Liver (tissue), 9 donors: ENCODE measurements around the gene TNS1. TPM values are rescaled to one million over a fixed set of nuclear protein-coding genes. Genes with fewer than 3 reads are reported as not detected.

Experiments
- DNase-seq: peaks from one replicate; pipeline ENCODE4 v3.0.0-alpha.2; 2017; ENCODE audit warnings: low spot score
- H3K27ac ChIP-seq, 2 donors: one replicate each; pipeline ENCODE4 v1.7.0; 2013; ENCODE audit warnings: inconsistent platforms in 2 of 2, low read length in 2 of 2, control low read depth in 1 of 2, low read depth in 1 of 2, mild to moderate bottlenecking in 1 of 2
- H3K27me3 ChIP-seq, 4 donors: one replicate each; pipeline versions ENCODE4 v1.6.1 to v1.7.0; 2013; ENCODE audit warnings: low read length in 3 of 4, inconsistent platforms in 1 of 4, mild to moderate bottlenecking in 1 of 4, moderate library complexity in 1 of 4; ENCODE audit not compliant: control insufficient read depth in 4 of 4, insufficient read depth in 4 of 4
- H3K36me3 ChIP-seq, 4 donors: one replicate each; pipeline versions ENCODE4 v1.6.1 to v1.7.0; 2013; ENCODE audit warnings: low read length in 3 of 4, mild to moderate bottlenecking in 3 of 4, low read depth in 1 of 4, moderate library complexity in 1 of 4; ENCODE audit not compliant: control insufficient read depth in 4 of 4, insufficient read depth in 3 of 4
- H3K4me1 ChIP-seq, 4 donors: one replicate each; pipeline versions ENCODE4 v1.6.1 to v1.7.0; 2013; ENCODE audit warnings: low read length in 3 of 4, mild to moderate bottlenecking in 3 of 4, moderate library complexity in 1 of 4; ENCODE audit not compliant: control insufficient read depth in 4 of 4, insufficient read depth in 4 of 4
- H3K4me3 ChIP-seq, 3 donors: one replicate each; pipeline versions ENCODE4 v1.6.1 to v1.7.0; 2013; ENCODE audit warnings: low read length in 3 of 3, control low read depth in 1 of 3, low read depth in 1 of 3, mild to moderate bottlenecking in 1 of 3
- H3K9ac ChIP-seq, 2 donors: one replicate each; pipeline ENCODE4 v1.7.0; 2013; ENCODE audit warnings: low read length in 2 of 2, mild to moderate bottlenecking in 2 of 2, moderate library complexity in 2 of 2, control low read depth in 1 of 2, low read depth in 1 of 2
- H3K9me3 ChIP-seq, 4 donors: one replicate each; pipeline versions ENCODE4 v1.6.1 to v1.7.0; 2013; ENCODE audit warnings: low read length in 3 of 4; ENCODE audit not compliant: control insufficient read depth in 4 of 4
- EGR1 ChIP-seq, 2 donors: IDR thresholded peaks; 2 replicates each; pipeline ENCODE4 v1.6.1; 2016 to 2018; ENCODE audit warnings: antibody characterized with exemption in 2 of 2, low read depth in 2 of 2
- FOXA1 ChIP-seq: IDR thresholded peaks from 2 replicates; pipeline ENCODE4 v1.6.1; 2016; ENCODE audit warnings: antibody characterized with exemption
- FOXA2 ChIP-seq: IDR thresholded peaks from 2 replicates; pipeline ENCODE4 v1.6.1; 2016; ENCODE audit warnings: antibody characterized with exemption
- HNF4A ChIP-seq, 2 donors: conservative IDR thresholded peaks; 2 replicates each; pipeline ENCODE4 v1.6.1; 2016; ENCODE audit warnings: antibody characterized with exemption in 2 of 2, mild to moderate bottlenecking in 2 of 2
- HNF4G ChIP-seq: IDR thresholded peaks from 2 replicates; pipeline ENCODE4 v1.6.1; 2016; ENCODE audit warnings: antibody characterized with exemption
- JUND ChIP-seq, 2 donors: IDR thresholded peaks; 2 replicates each; pipeline ENCODE4 v1.6.1; 2016; ENCODE audit warnings: antibody characterized with exemption in 2 of 2
- NR2F2 ChIP-seq: IDR thresholded peaks from 2 replicates; pipeline ENCODE4 v1.6.1; 2016; ENCODE audit warnings: antibody characterized with exemption
- RAD21 ChIP-seq, 2 donors: IDR thresholded peaks; 2 replicates each; pipeline ENCODE4 v1.6.1; 2016; ENCODE audit warnings: antibody characterized with exemption in 2 of 2, mild to moderate bottlenecking in 2 of 2
- RXRA ChIP-seq, 2 donors: IDR thresholded peaks; 2 replicates each; pipeline ENCODE4 v1.6.1; 2017 to 2018; ENCODE audit warnings: antibody characterized with exemption in 2 of 2, mild to moderate bottlenecking in 1 of 2
- SP1 ChIP-seq: IDR thresholded peaks from 2 replicates; pipeline ENCODE4 v1.6.1; 2018; ENCODE audit warnings: antibody characterized with exemption, mild to moderate bottlenecking
- TAF1 ChIP-seq: conservative IDR thresholded peaks from 2 replicates; pipeline ENCODE4 v1.6.1; 2016; ENCODE audit warnings: antibody characterized with exemption, mild to moderate bottlenecking
- WGBS: extraction: QIAGEN DNeasy Blood & Tissue Kit; methylation state at CpG from one replicate; pipeline ENCODE4 v1.1.7; 2013; 5-methylcytosine and 5-hydroxymethylcytosine counted together
- polyA plus RNA-seq, 2 donors: library from polyadenylated mRNA; stranded (reverse) in 1 of 2; unstranded in 1 of 2; fragments of 200-250 nt in 1 of 2; fragments of >200 nt in 1 of 2; fragmentation: Nextera tagmentation in 1 of 2; extraction: Ambion mirVana in 1 of 2; gene quantifications; one replicate each; pipeline versions ENCODE4 v1.2.1 to v1.2.3, GENCODE V29; 2013 to 2015
- total RNA-seq, 2 donors: library from RNA; depleted of rRNA; stranded (reverse); fragments of >200 nt; gene quantifications; one replicate each; pipeline ENCODE4 v1.2.3, GENCODE V29; 2014
- TF ChIP-seq, protein P1 (sequence below): fragments of 150-350 bp; IDR thresholded peaks from 2 replicates; pipeline ENCODE4 v1.5.1; 2017; ENCODE audit warnings: improper control_type of control experiment, low read depth, low read length; ENCODE audit not compliant: missing input control
- TF ChIP-seq, protein P2 (sequence below): IDR thresholded peaks from 2 replicates; pipeline ENCODE4 v1.6.1; 2016; ENCODE audit warnings: antibody characterized with exemption
- TF ChIP-seq, protein P3 (sequence below): IDR thresholded peaks from 2 replicates; pipeline ENCODE4 v1.6.1; 2016; ENCODE audit warnings: antibody characterized with exemption
- TF ChIP-seq, protein P4 (sequence below): IDR thresholded peaks from 2 replicates; pipeline ENCODE4 v1.6.1; 2016; ENCODE audit warnings: antibody characterized with exemption
- TF ChIP-seq, protein P5 (sequence below): IDR thresholded peaks from 2 replicates; pipeline ENCODE4 v1.6.1; 2016; ENCODE audit warnings: antibody characterized with exemption, mild to moderate bottlenecking
- donor health status: healthy.
- donor health status: healthy.
- donor health status: healthy.
- donor health status: healthy.
- donor health status: healthy.

TNS1 gene
- total and polyA plus RNA-seq, 4 donors = 16.3 to 128 (median 57.3) TPM

DNA sequence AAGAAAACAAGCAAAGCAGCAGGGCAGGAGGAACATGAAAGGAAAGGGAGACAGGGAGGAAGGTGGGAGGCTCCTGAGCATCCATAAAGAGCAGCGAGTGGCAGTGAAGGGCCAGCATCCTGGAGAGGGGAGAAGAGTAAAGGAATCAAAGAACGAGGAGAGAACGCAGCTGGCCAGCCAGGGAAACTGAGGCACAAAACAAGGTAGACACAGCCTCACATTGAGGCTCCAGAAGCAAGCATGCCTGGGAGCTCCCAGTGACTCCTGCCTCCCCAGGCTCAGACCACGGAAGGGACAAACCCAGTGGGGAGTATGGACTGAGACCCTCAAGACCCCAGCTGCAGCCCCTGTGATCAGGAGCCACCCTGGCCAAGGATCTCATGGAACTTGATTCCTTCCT is 14.0 kb upstream of the TNS1 start:
- Histone ChIP-seq H3K4me3 (no peak overlapping the region), H3K9me3 (no peaks in the 10 kb centered on the region), H3K27me3 (no peaks in the 10 kb centered on the region), H3K36me3 (no peaks in the 10 kb centered on the region), H3K9ac (no peak overlapping the region), H3K4me1 (peaks cover 0 to 10% (median 5%) of the 10 kb centered on the region in 4 donors), H3K27ac (no peak overlapping the region)
- DNase-seq = no peak
- TF ChIP-seq SP1 (no peak), RAD21 (IDR thresholded peaks at IDR 0.05) (no peak), HNF4G (no peak), TAF1 (no peak), FOXA1 (no peak), EGR1 (IDR thresholded peaks at IDR 0.05; ENCODE audit: low read depth in 2 of 2) (no peak), HNF4A (conservative IDR thresholded peaks at IDR 0.05) (no peak), JUND (IDR thresholded peaks at IDR 0.05) (no peak)
- TF ChIP-seq, protein P1, sequence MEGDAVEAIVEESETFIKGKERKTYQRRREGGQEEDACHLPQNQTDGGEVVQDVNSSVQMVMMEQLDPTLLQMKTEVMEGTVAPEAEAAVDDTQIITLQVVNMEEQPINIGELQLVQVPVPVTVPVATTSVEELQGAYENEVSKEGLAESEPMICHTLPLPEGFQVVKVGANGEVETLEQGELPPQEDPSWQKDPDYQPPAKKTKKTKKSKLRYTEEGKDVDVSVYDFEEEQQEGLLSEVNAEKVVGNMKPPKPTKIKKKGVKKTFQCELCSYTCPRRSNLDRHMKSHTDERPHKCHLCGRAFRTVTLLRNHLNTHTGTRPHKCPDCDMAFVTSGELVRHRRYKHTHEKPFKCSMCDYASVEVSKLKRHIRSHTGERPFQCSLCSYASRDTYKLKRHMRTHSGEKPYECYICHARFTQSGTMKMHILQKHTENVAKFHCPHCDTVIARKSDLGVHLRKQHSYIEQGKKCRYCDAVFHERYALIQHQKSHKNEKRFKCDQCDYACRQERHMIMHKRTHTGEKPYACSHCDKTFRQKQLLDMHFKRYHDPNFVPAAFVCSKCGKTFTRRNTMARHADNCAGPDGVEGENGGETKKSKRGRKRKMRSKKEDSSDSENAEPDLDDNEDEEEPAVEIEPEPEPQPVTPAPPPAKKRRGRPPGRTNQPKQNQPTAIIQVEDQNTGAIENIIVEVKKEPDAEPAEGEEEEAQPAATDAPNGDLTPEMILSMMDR = no peak
- TF ChIP-seq, protein P2, sequence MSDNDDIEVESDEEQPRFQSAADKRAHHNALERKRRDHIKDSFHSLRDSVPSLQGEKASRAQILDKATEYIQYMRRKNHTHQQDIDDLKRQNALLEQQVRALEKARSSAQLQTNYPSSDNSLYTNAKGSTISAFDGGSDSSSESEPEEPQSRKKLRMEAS = no peak
- TF ChIP-seq, protein P3, sequence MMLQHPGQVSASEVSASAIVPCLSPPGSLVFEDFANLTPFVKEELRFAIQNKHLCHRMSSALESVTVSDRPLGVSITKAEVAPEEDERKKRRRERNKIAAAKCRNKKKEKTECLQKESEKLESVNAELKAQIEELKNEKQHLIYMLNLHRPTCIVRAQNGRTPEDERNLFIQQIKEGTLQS = no peak
- TF ChIP-seq, protein P4, sequence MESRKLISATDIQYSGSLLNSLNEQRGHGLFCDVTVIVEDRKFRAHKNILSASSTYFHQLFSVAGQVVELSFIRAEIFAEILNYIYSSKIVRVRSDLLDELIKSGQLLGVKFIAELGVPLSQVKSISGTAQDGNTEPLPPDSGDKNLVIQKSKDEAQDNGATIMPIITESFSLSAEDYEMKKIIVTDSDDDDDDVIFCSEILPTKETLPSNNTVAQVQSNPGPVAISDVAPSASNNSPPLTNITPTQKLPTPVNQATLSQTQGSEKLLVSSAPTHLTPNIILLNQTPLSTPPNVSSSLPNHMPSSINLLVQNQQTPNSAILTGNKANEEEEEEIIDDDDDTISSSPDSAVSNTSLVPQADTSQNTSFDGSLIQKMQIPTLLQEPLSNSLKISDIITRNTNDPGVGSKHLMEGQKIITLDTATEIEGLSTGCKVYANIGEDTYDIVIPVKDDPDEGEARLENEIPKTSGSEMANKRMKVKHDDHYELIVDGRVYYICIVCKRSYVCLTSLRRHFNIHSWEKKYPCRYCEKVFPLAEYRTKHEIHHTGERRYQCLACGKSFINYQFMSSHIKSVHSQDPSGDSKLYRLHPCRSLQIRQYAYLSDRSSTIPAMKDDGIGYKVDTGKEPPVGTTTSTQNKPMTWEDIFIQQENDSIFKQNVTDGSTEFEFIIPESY = no peak
- 94% methylated on average over 4 of the region's 4 CpGs for WGBS

DNA sequence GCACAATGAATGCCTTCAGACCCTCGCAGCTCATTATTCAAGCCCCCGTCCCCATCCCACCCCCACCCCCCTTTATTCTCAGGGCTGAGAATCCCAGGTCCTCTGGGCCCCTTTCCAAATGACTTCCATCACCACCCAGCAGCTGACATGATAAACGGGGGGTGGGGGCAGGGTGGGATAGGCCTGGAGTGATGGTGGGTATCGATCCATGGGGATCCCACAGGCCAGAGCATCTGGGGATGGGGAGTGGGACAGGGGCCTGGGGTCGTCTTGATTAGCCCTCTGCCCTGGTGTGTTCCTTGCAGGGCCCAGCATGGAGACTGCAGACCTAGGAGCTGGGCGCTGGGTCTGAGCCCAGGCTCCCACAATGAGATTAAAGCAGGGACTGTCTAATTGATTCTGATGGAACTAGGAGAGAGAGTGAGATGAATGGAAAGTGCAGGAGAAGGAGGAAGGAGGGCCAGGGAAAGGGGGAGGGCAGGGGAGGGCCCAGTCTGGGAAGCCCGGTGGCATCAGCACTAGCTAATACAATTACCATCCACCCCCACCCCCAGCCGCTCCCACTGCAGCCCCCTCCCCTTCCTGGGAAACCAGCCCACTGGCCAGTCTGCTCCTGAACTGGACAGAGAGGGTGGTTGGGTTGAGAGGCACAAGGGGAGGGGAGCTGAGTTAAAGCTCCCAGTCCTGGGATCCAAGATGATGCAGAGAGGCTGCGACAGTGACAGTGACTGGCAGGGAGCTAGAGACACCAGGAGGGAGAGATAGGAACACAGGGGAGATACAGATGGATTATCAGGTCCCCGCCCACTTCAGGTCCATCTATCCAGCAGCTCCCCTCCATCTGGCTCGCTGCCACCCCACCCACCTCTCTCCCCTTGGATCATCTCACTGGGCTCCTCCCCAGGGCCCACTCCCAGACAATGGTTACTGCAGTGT is 13.1 kb upstream of the TNS1 start:
- Histone ChIP-seq H3K27ac (no peak overlapping the region), H3K9ac (no peak overlapping the region)
- 62% methylated on average over 11 of the region's 11 CpGs for WGBS
- TF ChIP-seq RXRA (IDR thresholded peaks at IDR 0.05) = no peak
- TF ChIP-seq, protein P3 = no peak
- TF ChIP-seq, protein P5, sequence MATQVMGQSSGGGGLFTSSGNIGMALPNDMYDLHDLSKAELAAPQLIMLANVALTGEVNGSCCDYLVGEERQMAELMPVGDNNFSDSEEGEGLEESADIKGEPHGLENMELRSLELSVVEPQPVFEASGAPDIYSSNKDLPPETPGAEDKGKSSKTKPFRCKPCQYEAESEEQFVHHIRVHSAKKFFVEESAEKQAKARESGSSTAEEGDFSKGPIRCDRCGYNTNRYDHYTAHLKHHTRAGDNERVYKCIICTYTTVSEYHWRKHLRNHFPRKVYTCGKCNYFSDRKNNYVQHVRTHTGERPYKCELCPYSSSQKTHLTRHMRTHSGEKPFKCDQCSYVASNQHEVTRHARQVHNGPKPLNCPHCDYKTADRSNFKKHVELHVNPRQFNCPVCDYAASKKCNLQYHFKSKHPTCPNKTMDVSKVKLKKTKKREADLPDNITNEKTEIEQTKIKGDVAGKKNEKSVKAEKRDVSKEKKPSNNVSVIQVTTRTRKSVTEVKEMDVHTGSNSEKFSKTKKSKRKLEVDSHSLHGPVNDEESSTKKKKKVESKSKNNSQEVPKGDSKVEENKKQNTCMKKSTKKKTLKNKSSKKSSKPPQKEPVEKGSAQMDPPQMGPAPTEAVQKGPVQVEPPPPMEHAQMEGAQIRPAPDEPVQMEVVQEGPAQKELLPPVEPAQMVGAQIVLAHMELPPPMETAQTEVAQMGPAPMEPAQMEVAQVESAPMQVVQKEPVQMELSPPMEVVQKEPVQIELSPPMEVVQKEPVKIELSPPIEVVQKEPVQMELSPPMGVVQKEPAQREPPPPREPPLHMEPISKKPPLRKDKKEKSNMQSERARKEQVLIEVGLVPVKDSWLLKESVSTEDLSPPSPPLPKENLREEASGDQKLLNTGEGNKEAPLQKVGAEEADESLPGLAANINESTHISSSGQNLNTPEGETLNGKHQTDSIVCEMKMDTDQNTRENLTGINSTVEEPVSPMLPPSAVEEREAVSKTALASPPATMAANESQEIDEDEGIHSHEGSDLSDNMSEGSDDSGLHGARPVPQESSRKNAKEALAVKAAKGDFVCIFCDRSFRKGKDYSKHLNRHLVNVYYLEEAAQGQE = no peak
- TF ChIP-seq NR2F2 = no peak
- no peak for TF ChIP-seq EGR1 (IDR thresholded peaks at IDR 0.05; ENCODE audit: low read depth in 2 of 2)
- TF ChIP-seq JUND (IDR thresholded peaks at IDR 0.05) = no peak
- no peak for TF ChIP-seq TAF1
- TF ChIP-seq FOXA2 = no peak
- TF ChIP-seq, protein P2 = no peak
- TF ChIP-seq, protein P4 = no peak
- TF ChIP-seq, protein P1 = no peak
- TF ChIP-seq FOXA1 = no peak

More for the DNA sequence above, 13.1 kb upstream of the TNS1 start:
- Histone ChIP-seq H3K9me3 (no peaks in the 10 kb centered on the region), H3K27me3 (peaks cover 0 to 3% (median 2%) of the 10 kb centered on the region in 4 donors), H3K36me3 (no peaks in the 10 kb centered on the region), H3K4me1 (peaks cover 0 to 10% (median 5%) of the 10 kb centered on the region in 4 donors), H3K4me3 (no peak overlapping the region)
- no peak for DNase-seq
